ENCODE data around the gene KLK4.

The KLK4 gene
- 0 to 0.06 reads per million in 2 experiments for total RNA-seq

- DNase-seq (ENCODE audit: low read depth) = no peak
Observed at GRCh38 chr19:50911206-50912101, at the start of gene KLK4. Gene KLK4, minus strand, starts transcription at chr19:50911395. Its CDS starts 657 bp downstream, at chr19:50910738.

- DNase-seq (ENCODE audit: low read depth) = no peak
Observed at GRCh38 chr19:50959731-50960500, 48.7 kb upstream of the KLK4 start.

- no peak for DNase-seq (ENCODE audit: low read depth)
Observed at GRCh38 chr19:50957587-50957986, 46.4 kb upstream of the KLK4 start.

GRCh38 chr19:50952910-50953309 is 41.7 kb upstream of the KLK4 start, which contains the start of gene KLK5:
Gene KLK5, minus strand, starts transcription at chr19:50953038. Its CDS starts 381 bp downstream, at chr19:50952657.
- no peak for DNase-seq (ENCODE audit: low read depth)

GRCh38 chr19:50949861-50950260 is 38.7 kb upstream of the KLK4 start:
- DNase-seq (ENCODE audit: low read depth) = no peak

GRCh38 chr19:50947123-50947522 is 35.9 kb upstream of the KLK4 start:
- no peak for DNase-seq (ENCODE audit: low read depth)

GRCh38 chr19:50944795-50945194 is 33.6 kb upstream of the KLK4 start:
- DNase-seq (ENCODE audit: low read depth) = no peak

- DNase-seq (ENCODE audit: low read depth) = no peak
Observed at GRCh38 chr19:50943074-50943828, 32.1 kb upstream of the KLK4 start.

- DNase-seq (ENCODE audit: low read depth) = no peak
Observed at GRCh38 chr19:50939596-50939995, 28.4 kb upstream of the KLK4 start.

- DNase-seq (ENCODE audit: low read depth) = no peak
Observed at GRCh38 chr19:50933640-50934039, 22.4 kb upstream of the KLK4 start.

GRCh38 chr19:50932690-50933083 is 21.5 kb upstream of the KLK4 start:
- DNase-seq (ENCODE audit: low read depth) = no peak

GRCh38 chr19:50932018-50932689 is 21.0 kb upstream of the KLK4 start:
- no peak for DNase-seq (ENCODE audit: low read depth)

GRCh38 chr19:50931023-50931422 is 19.8 kb upstream of the KLK4 start:
- no peak for DNase-seq (ENCODE audit: low read depth)

- no peak for DNase-seq (ENCODE audit: low read depth)
Observed at GRCh38 chr19:50928831-50929230, 17.6 kb upstream of the KLK4 start.

GRCh38 chr19:50926144-50926543 is 14.9 kb upstream of the KLK4 start:
- DNase-seq (ENCODE audit: low read depth) = no peak

GRCh38 chr19:50925734-50926133 is 14.5 kb upstream of the KLK4 start:
- DNase-seq (ENCODE audit: low read depth) = no peak

- no peak for DNase-seq (ENCODE audit: low read depth)
Observed at GRCh38 chr19:50924586-50924985, 13.4 kb upstream of the KLK4 start.

GRCh38 chr19:50922317-50922853 is 11.2 kb upstream of the KLK4 start:
- peak; percentile 55 for DNase-seq (ENCODE audit: low read depth)

- no peak for DNase-seq (ENCODE audit: low read depth)
Observed at GRCh38 chr19:50921426-50922316, 10.5 kb upstream of the KLK4 start.

- DNase-seq (ENCODE audit: low read depth) = no peak
Observed at GRCh38 chr19:50916069-50916468, 4.9 kb upstream of the KLK4 start.
